Gastroesophageal sphincter (tissue), 3 donors: ENCODE results near the gene PATJ.

Experiments
- CTCF ChIP-seq, 4 experiments: fragments of 200-600 bp in 2 of 4; fragments of 450-650 bp in 2 of 4; sonication (generic) in 1 of 4; IDR thresholded peaks; one replicate each; pipeline ENCODE4 v1.5.1; 2017 to 2019; ENCODE audit warnings: antibody characterized with exemption in 4 of 4, mild to moderate bottlenecking in 2 of 4, moderate library complexity in 2 of 4
- POLR2AphosphoS5 ChIP-seq: sonication (generic); formaldehyde crosslinking; IDR thresholded peaks from one replicate; pipeline ENCODE4 v1.6.1; 2017; ENCODE audit warnings: antibody characterized with exemption

GRCh38 chr1:61851235-61851634, 109.0 kb downstream of the PATJ start:
- TF ChIP-seq CTCF (IDR thresholded peaks at IDR 0.05) (no peak), POLR2AphosphoS5 (no peak)
